NCI-H2227 treated with DMSO at 0.1 percent for 48 hours (cell line): ENCODE data around the gene SS18L1.

Source experiments
- DNase-seq: peaks from one replicate; lab custom pipeline; 2025; lab: John Stamatoyannopoulos, UW

SS18L1 gene

GRCh38 chr20:62226707-62227590 lies 83.4 kb downstream of the SS18L1 start:
- DNase-seq = no peak

- DNase-seq = no peak
Observed at GRCh38 chr20:62227591-62227976, 84.0 kb downstream of the SS18L1 start.

GRCh38 chr20:62227977-62228958 lies 84.7 kb downstream of the SS18L1 start:
- no peak for DNase-seq

GRCh38 chr20:62228982-62229545 lies 85.5 kb downstream of the SS18L1 start:
- DNase-seq = no peak

- DNase-seq = no peak
Observed at GRCh38 chr20:62229667-62230066, 86.1 kb downstream of the SS18L1 start.

GRCh38 chr20:62230276-62230675 lies 86.7 kb downstream of the SS18L1 start:
- DNase-seq = no peak

- no peak for DNase-seq
Observed at GRCh38 chr20:62230696-62231095, 87.1 kb downstream of the SS18L1 start.

GRCh38 chr20:62231292-62231691 lies 87.7 kb downstream of the SS18L1 start:
- no peak for DNase-seq
